Gastroesophageal sphincter (tissue), 3 donors: ENCODE measurements around the gene SMIM12.

ENCODE experiments used
- EP300 ChIP-seq: sonication (generic); formaldehyde crosslinking; IDR thresholded peaks from one replicate; pipeline ENCODE4 v1.6.1; 2017; ENCODE audit warnings: antibody characterized with exemption, mild to moderate bottlenecking
- POLR2A ChIP-seq, 2 donors: fragments of 450-650 bp; IDR thresholded peaks; one replicate each; pipeline ENCODE4 v1.6.1; 2017; ENCODE audit warnings: antibody characterized with exemption in 2 of 2, mild to moderate bottlenecking in 2 of 2, moderate library complexity in 1 of 2
- POLR2AphosphoS5 ChIP-seq: sonication (generic); formaldehyde crosslinking; IDR thresholded peaks from one replicate; pipeline ENCODE4 v1.6.1; 2017; ENCODE audit warnings: antibody characterized with exemption
- TF ChIP-seq, protein P1 (sequence below), 4 experiments: fragments of 200-600 bp in 2 of 4; fragments of 450-650 bp in 2 of 4; sonication (generic) in 1 of 4; IDR thresholded peaks; one replicate each; pipeline ENCODE4 v1.5.1; 2017 to 2019; ENCODE audit warnings: antibody characterized with exemption in 4 of 4, mild to moderate bottlenecking in 2 of 4, moderate library complexity in 2 of 4

DNA sequence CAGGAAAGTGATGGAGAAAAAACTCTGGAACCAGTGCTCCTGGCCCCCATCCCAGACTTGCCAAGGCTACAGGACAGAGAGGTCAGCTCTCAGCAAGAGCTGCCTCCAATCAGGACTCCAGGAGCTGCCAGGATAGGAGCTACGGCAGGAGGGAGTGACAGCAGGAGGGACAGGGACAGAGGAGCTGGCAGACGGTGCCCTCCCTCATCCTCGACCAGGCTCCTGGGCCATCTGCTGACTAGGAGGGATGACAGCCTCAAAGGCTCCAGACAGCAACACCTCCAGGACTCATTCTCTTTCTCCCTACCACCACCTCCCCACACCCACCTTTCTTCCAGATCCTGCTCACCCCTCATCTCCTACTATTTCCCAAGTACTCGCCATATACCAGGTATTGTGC is 47.2 kb upstream of the SMIM12 start:
- TF ChIP-seq, protein P1, sequence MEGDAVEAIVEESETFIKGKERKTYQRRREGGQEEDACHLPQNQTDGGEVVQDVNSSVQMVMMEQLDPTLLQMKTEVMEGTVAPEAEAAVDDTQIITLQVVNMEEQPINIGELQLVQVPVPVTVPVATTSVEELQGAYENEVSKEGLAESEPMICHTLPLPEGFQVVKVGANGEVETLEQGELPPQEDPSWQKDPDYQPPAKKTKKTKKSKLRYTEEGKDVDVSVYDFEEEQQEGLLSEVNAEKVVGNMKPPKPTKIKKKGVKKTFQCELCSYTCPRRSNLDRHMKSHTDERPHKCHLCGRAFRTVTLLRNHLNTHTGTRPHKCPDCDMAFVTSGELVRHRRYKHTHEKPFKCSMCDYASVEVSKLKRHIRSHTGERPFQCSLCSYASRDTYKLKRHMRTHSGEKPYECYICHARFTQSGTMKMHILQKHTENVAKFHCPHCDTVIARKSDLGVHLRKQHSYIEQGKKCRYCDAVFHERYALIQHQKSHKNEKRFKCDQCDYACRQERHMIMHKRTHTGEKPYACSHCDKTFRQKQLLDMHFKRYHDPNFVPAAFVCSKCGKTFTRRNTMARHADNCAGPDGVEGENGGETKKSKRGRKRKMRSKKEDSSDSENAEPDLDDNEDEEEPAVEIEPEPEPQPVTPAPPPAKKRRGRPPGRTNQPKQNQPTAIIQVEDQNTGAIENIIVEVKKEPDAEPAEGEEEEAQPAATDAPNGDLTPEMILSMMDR (IDR thresholded peaks at IDR 0.05) = no peak
- TF ChIP-seq POLR2A (IDR thresholded peaks at IDR 0.05) (no peak), POLR2AphosphoS5 (no peak), EP300 (no peak)
